Measurements from ENCODE around the gene CRYGA. TPM values are rescaled to one million over a fixed set of nuclear protein-coding genes. Genes with fewer than 3 reads are reported as not detected.

Gene CRYGA
- polyA plus RNA-seq, 1 donor (not counting 4 experiments of a cell fraction or from before 2014, with no cell fraction given): not detected

DNA sequence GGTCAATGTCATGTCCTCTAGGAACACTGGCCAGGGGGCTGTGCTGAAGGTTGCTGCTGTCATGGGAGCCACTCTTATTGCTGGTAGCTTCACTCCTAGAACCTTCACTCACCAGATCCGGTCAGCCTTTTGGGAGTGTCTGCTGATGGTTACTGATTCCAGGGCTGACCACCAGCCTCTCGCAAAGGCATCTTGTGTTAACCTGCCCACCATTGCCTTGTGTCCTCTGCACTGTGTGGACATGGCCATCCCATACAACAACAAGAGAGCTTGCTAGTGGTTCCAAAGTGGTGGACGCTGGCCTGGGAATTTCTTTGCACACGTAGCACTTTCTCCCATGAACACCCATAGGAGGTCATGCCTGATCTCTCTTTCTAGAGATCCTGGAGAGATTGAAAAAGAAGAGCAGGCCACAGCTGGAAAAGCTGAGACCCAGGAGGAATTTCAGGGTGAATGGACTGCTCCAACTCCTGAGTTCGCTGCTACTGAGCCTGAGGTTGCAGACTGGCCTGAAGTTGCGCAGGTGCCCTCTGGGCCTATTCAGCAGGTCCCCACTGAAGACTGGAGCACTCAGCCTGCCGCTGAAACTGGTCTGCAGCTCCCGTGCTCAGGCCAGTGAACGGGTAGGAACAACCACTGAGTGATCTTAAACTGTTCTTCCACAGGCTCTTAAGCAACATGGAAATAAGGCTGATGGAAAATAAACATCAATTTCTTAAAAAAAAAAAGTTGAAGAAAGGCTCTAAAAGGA, 45.1 kb upstream of the CRYGA start:
- Histone ChIP-seq H3K9me1 (ENCODE audit: control insufficient read depth, extremely low read depth, insufficient read depth, low read length) (no peaks in the 10 kb centered on the region), H3K36me3 (ENCODE audit: control insufficient read depth in 2 of 2, extremely low read depth in 1 of 2, insufficient read depth in 2 of 2, low read length in 2 of 2) (no peaks in the 10 kb centered on the region), H3K79me2 (ENCODE audit: control insufficient read depth, insufficient read depth, low read length) (no peaks in the 10 kb centered on the region), H3K4me1 (ENCODE audit: control insufficient read depth, extremely low read depth, insufficient read depth, low read length) (no peaks in the 10 kb centered on the region), H3K4me3 (ENCODE audit: control insufficient read depth in 2 of 3, extremely low read depth in 1 of 3, insufficient read depth in 2 of 3, low read depth in 1 of 3, low read length in 3 of 3) (no peak overlapping the region), H2AFZ (ENCODE audit: control insufficient read depth, low read length) (no peak overlapping the region), H3K27ac (ENCODE audit: control insufficient read depth, insufficient read depth, low read length) (no peak overlapping the region), H3K27me3 (ENCODE audit: control insufficient read depth, extremely low read depth, insufficient read depth, low read length) (no peaks in the 10 kb centered on the region), H3K9ac (ENCODE audit: control insufficient read depth, extremely low read depth, insufficient read depth, low read length) (no peak overlapping the region), H4K20me1 (ENCODE audit: control insufficient read depth, extremely low read depth, insufficient read depth, low read length) (no peaks in the 10 kb centered on the region), H3K4me2 (ENCODE audit: control insufficient read depth, extremely low read depth, insufficient read depth, low read depth, low read length) (no peak overlapping the region), H3K9me3 (ENCODE audit: control insufficient read depth, low read depth, low read length) (no peaks in the 10 kb centered on the region)
- FAIRE-seq (no peak), DNase-seq (ENCODE audit: low read depth, low spot score) (no peak)
- no peak for TF ChIP-seq EZH2 (IDR thresholded peaks at IDR 0.05; ENCODE audit: low read length)
- TF ChIP-seq, protein P1, sequence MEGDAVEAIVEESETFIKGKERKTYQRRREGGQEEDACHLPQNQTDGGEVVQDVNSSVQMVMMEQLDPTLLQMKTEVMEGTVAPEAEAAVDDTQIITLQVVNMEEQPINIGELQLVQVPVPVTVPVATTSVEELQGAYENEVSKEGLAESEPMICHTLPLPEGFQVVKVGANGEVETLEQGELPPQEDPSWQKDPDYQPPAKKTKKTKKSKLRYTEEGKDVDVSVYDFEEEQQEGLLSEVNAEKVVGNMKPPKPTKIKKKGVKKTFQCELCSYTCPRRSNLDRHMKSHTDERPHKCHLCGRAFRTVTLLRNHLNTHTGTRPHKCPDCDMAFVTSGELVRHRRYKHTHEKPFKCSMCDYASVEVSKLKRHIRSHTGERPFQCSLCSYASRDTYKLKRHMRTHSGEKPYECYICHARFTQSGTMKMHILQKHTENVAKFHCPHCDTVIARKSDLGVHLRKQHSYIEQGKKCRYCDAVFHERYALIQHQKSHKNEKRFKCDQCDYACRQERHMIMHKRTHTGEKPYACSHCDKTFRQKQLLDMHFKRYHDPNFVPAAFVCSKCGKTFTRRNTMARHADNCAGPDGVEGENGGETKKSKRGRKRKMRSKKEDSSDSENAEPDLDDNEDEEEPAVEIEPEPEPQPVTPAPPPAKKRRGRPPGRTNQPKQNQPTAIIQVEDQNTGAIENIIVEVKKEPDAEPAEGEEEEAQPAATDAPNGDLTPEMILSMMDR (optimal IDR thresholded peaks at IDR 0.05 in 1 of 3, IDR thresholded peaks at IDR 0.05 in 1 of 3, conservative IDR thresholded peaks at IDR 0.05 in 1 of 3; ENCODE audit: extremely low read depth in 1 of 3, insufficient read depth in 2 of 3, low read length in 3 of 3): no peak
- dilution Hi-C loops (cut with MboI; ENCODE audit: extremely low pct_ligation_motif_present, low sequenced_read_pairs): no loop called here

DNA sequence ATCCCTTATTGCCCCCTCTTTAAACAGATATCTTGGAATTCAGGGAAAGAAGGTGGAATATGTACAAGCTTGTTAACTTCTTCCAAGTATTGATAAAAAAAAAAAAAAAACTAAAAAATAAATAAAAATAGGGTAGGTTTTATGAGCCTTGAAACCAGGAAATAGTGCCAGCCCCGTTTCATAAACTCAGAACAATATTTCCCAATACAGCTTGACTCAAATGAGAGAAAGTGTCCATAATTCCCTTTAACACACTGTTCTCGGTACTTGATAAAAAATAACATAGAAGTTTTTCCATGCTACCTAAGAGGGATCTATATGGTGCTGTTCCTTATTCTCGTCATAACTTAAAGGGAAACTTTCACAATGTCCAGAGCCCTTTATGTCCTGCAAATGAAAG, 44.4 kb upstream of the CRYGA start:
- no peak for DNase-seq (ENCODE audit: low read depth, low spot score)
- no peaks in the 10 kb centered on the region for H3K4me1 ChIP-seq (ENCODE audit: control insufficient read depth, extremely low read depth, insufficient read depth, low read length)
- no peaks in the 10 kb centered on the region for H3K9me3 ChIP-seq (ENCODE audit: control insufficient read depth, low read depth, low read length)
- TF ChIP-seq, protein P1 (optimal IDR thresholded peaks at IDR 0.05 in 1 of 3, IDR thresholded peaks at IDR 0.05 in 1 of 3, conservative IDR thresholded peaks at IDR 0.05 in 1 of 3; ENCODE audit: extremely low read depth in 1 of 3, insufficient read depth in 2 of 3, low read length in 3 of 3): no peak
- no peak for TF ChIP-seq EZH2 (IDR thresholded peaks at IDR 0.05; ENCODE audit: low read length)
- H3K27ac ChIP-seq (ENCODE audit: control insufficient read depth, insufficient read depth, low read length): no peak overlapping the region
- H3K79me2 ChIP-seq (ENCODE audit: control insufficient read depth, insufficient read depth, low read length): no peaks in the 10 kb centered on the region
- H2AFZ ChIP-seq (ENCODE audit: control insufficient read depth, low read length): no peak overlapping the region
- no peak for FAIRE-seq
- H3K4me3 ChIP-seq (ENCODE audit: control insufficient read depth in 2 of 3, extremely low read depth in 1 of 3, insufficient read depth in 2 of 3, low read depth in 1 of 3, low read length in 3 of 3): no peak overlapping the region
- H3K36me3 ChIP-seq (ENCODE audit: control insufficient read depth in 2 of 2, extremely low read depth in 1 of 2, insufficient read depth in 2 of 2, low read length in 2 of 2): no peaks in the 10 kb centered on the region
- H3K27me3 ChIP-seq (ENCODE audit: control insufficient read depth, extremely low read depth, insufficient read depth, low read length): no peaks in the 10 kb centered on the region
- H3K9ac ChIP-seq (ENCODE audit: control insufficient read depth, extremely low read depth, insufficient read depth, low read length): no peak overlapping the region
- H3K9me1 ChIP-seq (ENCODE audit: control insufficient read depth, extremely low read depth, insufficient read depth, low read length): no peaks in the 10 kb centered on the region
- H3K4me2 ChIP-seq (ENCODE audit: control insufficient read depth, extremely low read depth, insufficient read depth, low read depth, low read length): no peak overlapping the region
- dilution Hi-C loops (cut with MboI; ENCODE audit: extremely low pct_ligation_motif_present, low sequenced_read_pairs): no loop called here
- H4K20me1 ChIP-seq (ENCODE audit: control insufficient read depth, extremely low read depth, insufficient read depth, low read length): no peaks in the 10 kb centered on the region

Data from keratinocyte (primary cell).